HG03571 (cell line): ENCODE measurements around the gene PTPRJ.
"Not testable (repeated sequence)": the region's sequence is repeated elsewhere in the genome, so short reads cannot be mapped to it uniquely, and the experiment has no call there.

Experiments used
- ATAC-seq: cut with Tn5 transposase; IDR thresholded peaks from one replicate; pipeline ENCODE4 v1.9.1; 2021; ENCODE audit not compliant: unreplicated experiment

The PTPRJ gene

DNA sequence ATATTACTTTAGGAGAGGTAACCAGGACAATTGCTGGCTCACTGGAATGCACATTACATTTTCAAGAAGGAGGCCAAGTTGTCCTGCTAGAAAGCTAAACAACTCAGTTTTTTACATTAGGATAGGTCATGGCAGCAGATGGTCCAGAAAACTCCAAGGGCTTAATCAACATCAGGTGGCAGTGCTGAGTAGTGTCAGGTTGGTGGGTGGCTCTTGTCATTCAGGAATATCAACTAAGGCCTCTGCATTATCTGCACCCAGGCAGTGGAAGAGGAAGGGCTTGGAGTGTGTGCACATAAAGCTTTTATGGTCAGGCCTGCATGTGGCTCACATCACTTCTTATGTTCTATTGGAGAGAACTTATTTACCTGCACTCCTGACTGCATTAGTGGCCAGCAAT lies 204.1 kb downstream of the PTPRJ start:
- ATAC-seq: no peak

DNA sequence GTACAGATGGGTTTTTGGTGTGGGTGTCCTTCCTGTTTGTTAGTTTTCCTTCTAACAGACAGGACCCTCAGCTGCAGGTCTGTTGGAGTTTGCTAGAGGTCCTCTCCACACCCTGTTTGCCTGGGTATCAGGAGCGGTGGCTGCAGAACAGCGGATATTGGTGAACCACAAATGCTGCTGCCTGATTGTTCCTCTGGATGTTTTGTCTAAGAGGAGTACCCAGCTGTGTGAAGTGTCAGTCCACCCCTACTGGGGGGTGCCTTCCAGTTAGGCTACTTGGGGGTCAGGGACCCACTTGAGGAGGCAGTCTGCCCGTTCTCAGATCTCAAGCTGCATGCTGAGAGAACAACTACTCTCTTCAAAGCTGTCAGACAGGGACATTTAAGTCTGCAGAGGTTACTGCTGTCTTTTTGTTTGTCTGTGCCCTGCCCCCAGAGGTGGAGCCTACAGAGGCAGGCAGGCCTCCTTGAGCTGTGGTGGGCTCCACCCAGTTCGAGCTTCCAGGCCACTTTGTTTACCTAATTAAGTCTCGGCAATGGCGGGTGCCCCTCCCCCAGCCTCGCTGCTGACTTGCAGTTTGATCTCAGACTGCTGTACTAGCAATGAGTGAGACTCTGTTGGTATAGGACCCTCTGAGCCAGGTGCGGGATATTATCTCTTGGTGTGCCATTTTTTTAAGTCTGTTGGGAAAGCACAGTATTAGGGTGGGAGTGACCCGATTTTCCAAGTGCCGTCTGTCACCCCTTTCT lies 210.7 kb downstream of the PTPRJ start:
- ATAC-seq: not testable (repeated sequence)

DNA sequence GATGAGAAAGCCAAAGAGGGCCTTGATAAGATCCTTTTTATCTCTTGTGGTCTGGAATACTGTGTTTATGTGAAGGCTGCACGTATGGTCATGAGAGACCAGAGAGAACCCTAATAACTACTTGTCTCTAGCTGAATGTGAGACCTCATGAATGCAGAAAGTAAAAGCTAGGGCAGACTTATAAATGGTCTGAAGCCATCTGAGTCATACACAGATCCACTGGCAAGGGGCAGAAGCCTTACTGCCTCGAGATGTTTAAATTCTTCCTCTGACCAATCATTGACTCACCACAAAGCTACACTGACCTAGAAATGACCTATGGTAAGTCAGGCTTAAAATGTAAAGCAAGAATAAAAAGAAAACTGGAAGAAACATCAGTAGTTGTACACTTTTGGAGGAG lies 213.5 kb downstream of the PTPRJ start:
- no peak for ATAC-seq

DNA sequence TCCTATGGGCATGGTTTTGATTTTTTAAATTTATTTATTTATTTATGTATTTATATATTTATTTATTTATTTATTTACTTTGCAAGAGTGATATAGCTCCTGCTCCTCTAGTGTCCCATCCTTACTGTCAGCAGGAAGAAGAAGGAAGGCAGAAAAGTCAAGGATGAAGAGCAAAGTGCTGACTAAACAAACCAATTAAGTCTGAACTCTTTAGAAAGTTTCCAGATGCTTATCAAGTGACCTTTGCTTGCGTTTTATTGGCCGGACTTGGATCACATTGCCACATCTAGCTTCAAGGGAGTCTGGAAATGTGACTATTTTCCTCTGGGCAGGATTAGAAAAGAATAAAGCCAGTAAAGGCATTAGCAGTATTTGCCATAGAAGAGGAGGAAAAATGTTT lies 227.5 kb downstream of the PTPRJ start:
- ATAC-seq: no peak

- ATAC-seq: no peak
Measured at GRCh38 chr11:48210052-48210451, 229.7 kb downstream of the PTPRJ start.

DNA sequence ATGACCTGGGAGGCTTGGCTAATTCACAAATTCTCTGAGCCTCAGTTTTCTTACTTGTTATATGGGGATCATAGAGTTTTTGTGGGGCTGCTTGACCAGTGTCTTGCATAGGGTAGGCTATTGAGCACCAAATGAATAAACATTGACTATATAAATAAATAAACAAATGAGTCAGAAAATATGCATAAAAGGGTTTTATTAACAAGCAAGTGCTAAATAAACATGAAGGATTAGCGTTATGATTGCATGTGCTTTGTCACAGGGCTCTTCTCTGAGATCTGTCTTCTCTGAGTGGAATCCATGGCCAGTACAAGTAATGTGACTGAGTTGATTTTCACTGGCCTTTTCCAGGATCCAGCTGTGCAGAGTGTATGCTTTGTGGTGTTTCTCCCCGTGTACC lies 236.2 kb downstream of the PTPRJ start, which contains the start of gene OR4B1:
OR4B1 (plus strand) TSS at position 301 of the 400 bp plus-strand sequence; CDS start at position 301, 0 bp downstream.
- no peak for ATAC-seq
